HG03378 (cell line): Measurements from ENCODE around the gene ACSM2B.
"Not testable (repeated sequence)": the region's sequence is repeated elsewhere in the genome, so short reads cannot be mapped to it uniquely, and the experiment has no call there.

ENCODE experiments used
- ATAC-seq: cut with Tn5 transposase; IDR thresholded peaks from one replicate; pipeline ENCODE4 v1.9.1; 2021; ENCODE audit warnings: mild to moderate bottlenecking, moderate library complexity; ENCODE audit not compliant: unreplicated experiment

The ACSM2B gene

DNA sequence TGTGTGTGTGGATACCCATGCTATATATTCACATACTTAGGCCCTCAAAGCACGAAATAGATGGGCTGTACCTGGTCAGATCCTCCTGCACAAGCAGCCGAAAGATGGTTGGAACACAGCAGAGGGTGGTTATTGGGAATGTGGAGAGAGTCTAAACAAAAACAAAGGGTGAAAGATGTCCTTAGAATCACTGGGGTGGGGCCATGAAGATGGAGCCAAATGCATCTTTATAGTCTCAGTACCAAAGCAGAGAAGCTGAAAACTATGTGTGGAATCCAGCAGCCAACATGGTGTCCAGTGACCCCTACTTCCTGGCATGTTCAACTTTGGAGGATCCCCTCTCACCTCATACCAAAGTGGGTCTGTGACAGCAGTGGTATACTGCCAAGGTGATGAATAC, 19.5 kb upstream of the ACSM2B start:
- ATAC-seq: not testable (repeated sequence)

DNA sequence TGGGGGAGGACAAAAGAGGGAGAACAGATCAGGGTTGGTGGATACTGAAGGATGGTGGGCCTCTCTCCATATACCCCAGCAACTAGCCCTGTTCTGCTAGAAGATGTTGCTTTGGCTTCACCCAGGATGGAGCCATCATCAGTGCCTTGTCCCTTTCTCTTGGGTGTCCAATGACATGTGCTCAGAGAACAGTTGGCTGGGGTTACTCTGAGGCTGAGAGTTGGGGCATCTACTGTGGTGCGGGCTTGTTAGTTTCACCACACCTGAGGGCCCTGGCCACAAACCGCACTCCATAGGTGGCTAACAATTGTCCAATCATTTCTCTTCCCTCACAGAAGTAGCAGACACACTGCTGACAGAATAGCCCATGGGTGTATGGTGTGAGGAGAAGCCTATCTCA, 18.9 kb upstream of the ACSM2B start:
- not testable (repeated sequence) for ATAC-seq

DNA sequence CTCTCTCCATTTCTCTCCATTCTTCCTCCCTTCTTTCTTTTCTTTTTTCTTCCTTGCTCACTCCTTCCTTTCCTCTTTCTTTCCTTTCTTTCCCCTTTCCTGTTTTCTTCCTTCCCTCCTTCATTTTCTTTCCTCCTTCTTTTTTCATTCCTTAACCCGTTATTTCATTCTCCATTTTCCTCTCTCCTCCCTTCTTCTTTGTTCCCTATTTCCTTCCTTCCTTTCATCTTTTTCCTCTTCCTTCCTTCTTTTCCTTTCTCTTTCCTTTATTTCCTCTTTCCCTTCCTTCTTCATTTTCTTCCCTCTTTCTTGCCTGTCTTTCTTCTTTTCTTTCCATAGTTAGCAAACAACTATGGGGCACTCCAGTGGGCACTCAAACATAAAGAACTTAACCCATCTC, 16.6 kb upstream of the ACSM2B start:
- ATAC-seq: not testable (repeated sequence)

DNA sequence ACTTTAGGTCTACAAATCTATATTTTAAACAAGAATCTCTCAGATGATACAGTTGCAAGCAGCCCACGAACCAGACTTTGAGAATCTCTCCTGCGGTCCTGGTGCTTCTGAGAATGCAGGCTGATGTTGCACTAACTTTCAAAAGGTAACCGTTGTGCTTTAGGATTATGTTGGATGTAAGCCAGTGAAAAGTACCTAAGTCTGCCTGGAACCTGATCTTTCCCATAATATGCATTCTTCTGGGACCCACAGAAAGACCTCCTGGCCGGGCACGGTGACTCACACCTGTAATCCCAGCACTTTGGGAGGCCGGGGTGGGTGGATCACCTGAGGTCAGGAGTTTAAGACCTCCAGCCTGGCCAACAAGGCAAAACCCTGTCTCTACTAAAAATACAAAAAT, 13.3 kb upstream of the ACSM2B start:
- not testable (repeated sequence) for ATAC-seq

DNA sequence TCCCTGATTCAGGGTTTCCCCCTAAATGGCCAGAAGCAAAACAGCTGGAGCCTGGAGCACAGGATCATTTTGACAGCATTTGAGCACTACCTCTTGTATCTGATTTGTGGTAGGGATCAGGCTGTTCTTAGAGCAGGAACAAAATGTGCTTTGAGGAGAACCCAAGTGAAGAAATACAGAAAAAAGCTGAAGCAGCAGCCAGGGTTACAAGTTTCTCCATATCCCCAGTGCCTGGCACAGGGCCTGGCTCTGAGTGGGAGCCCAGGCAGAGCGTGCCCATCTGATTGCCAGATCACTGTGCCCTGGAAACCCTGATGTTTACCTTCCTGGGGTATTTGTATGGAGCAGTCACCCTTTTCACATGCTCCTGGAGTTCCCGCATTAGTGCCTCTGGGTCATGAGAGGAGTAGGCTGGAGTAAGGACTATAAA, 11.5 kb upstream of the ACSM2B start:
- not testable (repeated sequence) for ATAC-seq

DNA sequence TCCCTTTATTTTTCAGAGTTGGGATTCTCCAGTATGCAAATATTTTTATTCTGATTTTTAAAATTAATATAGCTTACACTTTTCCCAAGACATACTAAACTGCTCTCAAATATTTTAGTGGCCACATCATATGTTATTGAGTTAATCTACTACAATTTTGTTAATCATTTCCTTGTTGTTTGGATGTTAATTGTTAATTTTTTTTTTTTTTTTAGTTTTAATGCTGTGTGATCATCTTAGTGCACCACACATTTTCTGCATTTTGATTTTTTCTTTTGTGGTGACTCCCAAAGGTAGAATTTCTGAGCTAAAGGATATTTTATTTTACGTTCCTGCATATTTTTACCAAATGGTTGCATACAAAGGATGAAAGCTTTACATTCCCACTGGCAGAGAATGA, 10.5 kb upstream of the ACSM2B start:
- not testable (repeated sequence) for ATAC-seq

DNA sequence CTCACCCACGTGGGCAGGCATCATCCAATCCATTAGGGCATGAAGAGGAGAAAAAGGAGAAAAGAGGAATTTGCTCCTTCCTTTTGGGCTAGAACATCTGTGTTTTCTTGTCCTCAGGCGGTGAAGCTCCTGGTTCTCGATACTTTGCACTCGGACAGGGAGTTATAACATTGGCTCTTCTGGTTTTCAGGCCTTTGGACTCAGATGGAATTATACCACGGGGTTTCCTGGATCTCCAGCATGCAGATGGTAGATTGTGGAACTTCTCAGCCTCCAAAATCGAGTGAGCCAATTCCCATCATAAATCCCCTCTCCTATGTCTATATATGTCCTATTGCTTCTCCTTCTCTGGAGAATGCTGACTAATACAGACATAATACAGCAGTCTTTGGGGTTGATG, 9.9 kb upstream of the ACSM2B start:
- ATAC-seq: not testable (repeated sequence)

DNA sequence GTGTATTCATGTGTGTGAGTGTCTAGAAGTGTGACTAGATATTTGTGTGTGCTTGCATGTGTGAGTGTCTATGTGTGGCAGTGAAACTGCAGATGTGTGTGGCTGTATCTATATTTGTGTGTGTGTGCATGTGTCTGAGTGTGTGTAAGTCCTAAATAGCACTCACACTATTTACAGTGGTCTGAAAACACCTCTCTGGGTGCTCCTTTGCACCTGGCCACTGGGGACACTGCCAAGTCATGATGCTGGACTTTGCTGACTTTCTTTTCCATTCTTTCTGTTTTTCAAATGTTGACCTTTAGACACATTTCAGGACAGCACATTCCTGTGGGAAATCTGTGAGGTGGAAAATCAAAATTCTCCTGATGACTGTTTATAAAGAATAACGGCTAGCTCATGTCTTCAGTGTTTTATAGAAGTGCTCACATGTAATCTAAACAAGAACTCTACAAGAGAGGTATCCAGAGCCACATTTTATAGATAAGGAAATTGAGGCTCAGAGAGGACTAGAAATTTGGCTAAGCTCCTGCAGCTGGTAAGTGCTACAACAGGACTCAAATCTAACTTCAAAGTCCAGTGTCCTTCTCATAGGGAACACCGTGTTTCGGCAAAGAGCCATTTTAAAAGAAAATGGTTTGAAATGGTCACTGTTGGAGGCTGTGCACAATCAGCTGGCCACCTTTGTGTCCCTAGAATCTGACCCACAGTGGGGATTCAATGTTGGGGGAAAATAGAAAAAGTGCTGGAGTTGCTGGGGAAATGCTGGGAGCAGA, 4.5 kb upstream of the ACSM2B start:
- ATAC-seq: not testable (repeated sequence)

DNA sequence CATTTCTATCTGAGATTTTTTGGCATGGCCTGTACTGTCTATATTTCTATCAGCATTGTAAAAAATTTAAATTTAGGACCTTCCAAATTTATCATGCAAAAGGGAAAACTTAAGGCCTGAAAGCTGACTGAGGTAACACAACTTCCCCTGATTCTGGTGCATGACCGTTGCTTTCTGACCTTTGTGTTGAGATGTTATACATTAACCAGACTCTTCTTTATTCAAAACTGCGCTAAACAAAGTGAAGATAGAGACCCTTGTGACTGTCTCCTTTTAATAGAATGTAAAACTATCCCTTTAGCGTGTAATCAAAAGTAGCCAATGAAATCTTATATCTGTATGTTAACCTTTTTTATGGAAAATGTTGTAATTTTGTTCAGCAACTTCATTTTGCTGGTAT, 1.9 kb upstream of the ACSM2B start:
- not testable (repeated sequence) for ATAC-seq

DNA sequence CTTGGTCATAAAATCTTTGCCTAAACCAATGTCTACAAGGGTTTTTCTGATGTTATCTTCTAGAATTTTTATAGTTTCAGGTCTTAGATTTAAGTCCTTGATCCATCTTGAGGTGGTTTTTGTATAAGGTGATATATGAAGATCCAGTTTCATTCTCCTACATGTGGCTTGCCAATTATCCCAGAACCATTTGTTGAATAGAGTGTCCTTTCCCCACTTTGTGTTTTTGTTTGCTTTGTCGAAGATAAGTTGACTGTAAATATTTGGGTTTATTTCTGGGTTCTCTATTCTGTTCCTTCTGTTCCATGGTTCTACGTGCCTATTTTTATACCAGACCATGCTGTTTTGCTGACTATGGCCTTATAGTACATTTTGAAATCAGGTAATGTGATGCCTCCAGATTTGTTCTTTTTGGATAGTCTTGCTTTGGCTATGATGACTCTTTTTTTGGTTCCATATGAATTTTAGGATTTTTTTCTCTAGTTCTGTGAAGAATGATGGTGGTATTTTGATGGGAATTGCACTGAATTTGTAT, 7.0 kb downstream of the ACSM2B start:
- not testable (repeated sequence) for ATAC-seq

DNA sequence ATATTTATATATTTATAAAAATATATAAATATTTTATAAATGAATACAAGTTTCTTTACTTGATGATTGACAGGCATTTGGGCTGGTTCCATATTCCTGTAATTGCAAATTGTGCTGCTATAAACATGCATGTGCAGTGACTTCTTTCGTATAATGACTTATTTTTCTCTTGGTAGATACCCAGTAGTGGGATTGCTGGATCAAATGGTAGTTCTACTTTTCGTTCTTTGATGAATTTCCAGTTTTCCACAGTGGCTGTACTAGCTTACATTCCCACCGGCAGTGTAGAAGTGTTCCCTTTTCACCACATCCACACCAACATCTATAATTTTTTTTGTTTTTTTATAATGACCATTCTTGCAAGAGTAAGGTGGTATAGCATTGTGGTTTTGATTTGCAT, 7.8 kb downstream of the ACSM2B start:
- ATAC-seq: no peak

DNA sequence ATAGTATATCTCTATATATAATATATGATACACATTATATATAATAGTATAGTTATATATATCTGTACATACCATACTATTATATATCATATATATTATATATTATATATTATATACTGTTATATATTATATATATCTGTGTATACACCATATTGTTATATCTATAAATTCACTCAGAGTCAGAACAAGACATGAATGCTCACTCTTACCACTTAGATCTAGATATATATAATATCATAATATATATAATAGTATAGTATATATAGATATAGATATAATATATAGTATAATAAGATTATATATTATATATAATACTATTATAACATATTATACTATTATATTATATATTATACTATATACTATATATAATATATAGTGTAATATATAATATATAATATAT, 9.3 kb downstream of the ACSM2B start:
- ATAC-seq: no peak

DNA sequence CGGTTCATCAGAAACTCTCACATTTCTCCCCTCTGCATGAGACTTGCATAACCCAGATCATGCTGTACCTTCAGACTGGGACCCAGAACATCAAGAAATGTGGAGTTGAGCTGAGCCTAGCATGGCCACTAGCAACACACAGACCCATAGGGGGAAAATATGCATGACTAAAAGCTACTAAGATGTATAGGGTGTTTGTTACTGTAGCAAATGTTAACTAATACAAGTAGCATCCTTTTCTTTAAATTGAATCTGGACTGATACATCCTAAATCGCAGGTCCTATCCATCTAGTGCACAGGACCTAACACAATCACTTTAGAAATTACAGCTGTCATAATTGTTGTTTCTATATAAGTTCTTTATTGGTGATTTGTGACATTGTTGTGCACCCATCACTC, 10.8 kb downstream of the ACSM2B start:
- ATAC-seq: not testable (repeated sequence)

DNA sequence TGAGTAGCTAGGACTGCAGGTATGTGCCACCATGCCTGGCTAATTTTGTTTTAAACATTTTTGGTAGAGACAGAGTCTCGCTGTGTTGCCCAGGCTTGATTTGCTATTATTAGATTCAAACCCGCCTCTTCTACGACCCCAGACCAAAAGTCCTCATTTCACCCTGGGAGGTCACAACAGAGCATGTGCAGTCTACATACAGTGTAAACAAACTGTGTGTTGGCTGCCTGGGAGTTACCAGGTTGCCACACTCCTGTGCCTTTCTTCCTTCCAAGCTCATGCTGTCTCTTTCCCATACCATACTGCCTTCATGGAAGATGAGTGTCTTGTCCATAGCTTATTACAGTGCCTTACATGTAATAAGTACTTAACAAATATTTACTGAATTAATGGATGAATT, 11.9 kb downstream of the ACSM2B start:
- not testable (repeated sequence) for ATAC-seq

DNA sequence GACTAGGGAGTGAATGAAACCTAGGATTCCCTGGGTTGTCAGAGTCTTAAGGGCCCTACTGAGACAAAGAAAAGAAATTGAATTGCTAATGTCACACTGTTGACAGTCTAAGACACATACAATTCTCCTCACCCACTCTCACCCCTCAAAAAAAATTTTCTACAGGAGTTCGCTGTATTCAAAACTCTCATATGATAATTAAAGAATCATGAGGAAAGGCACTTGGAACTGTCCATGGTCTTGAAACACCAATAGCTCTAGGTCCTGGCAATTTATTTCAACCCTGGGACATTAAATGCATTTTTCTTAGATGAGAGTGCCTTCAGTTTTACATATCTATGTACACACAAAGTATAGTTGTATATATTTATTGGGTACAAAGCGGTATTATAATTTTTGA, 20.5 kb downstream of the ACSM2B start:
- not testable (repeated sequence) for ATAC-seq

DNA sequence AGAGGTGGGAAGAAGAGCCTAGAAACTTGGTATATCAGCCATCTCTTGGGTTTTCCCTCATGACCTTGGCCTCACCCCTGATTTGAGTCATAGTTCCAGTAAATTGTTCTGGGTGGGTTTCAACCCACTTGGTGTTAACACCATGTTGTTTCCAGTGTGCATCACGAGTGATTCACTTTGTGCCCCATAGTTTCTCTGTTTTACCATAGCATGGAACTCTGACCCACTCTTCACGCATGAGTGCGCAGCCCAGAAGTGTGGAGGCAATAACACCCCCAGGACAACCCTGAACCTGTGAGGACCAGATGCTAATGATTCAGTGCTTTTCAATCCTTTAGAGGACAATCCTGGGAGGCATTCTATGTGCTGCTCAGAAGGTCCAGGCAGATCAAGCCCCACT, 21.5 kb downstream of the ACSM2B start:
- not testable (repeated sequence) for ATAC-seq

DNA sequence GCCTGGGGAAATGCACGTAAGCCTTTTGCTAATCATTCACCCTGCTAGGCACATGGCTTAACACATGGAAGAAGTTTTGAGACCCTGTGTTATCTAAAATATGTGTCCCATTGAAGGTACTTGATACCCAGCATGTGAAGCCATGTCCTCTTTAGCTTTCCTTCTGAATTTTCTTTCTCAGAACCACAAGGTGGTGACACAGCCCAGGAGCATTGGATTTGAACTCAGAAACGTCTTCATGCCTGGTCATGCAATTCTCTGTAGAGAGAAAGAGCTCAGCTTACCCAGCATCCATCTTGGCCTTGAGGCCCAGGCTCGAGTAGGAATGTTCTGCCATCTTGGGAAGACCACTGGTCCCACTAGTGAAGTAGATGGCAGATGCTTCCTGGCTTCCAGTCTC, 22.7 kb downstream of the ACSM2B start:
- not testable (repeated sequence) for ATAC-seq

DNA sequence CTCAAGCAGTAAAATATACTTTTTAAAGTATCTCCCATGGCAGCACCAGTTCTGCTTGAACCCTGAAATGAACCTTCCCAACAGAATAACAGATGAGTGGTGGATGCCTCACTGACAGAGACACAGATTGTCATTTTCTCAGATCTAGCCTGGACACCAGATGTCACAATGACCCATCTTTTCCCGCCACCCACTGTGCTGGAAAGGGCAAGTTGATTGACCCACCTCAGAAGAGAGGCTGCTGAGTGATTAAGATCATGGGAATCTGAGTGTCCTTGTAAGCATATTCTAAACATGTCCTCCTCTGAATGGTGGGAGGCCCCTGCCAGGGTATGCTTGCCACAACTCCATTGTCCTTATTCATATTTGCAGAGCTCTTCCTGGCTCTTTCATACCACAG, 29.2 kb downstream of the ACSM2B start:
- ATAC-seq: not testable (repeated sequence)

DNA sequence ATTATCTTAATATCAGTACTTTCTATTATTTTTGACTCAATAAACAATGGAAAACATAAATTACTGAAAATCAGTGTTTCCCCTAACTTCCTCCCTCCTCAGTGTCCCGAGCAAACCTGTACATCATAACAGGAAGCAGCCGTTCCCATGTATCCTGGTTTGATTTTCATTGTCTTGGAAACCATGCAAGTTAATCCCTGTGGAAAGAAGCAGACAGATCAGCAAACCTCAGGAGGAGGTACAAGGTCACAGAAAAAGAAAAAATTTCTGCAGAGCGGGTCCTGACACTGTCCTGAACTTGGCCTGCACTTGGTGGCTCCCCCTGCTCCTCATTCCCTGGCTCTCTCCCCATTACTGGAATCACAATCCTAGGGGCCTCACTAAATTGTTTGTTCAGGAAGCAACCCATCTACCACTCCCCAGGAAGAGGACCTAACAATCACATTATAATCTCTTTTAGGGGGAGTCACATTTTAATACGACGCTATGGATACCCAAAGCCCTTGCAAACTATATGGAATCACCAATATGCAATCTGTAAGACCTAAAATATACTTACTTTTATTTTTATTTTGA, 29.8 kb downstream of the ACSM2B start:
- not testable (repeated sequence) for ATAC-seq

DNA sequence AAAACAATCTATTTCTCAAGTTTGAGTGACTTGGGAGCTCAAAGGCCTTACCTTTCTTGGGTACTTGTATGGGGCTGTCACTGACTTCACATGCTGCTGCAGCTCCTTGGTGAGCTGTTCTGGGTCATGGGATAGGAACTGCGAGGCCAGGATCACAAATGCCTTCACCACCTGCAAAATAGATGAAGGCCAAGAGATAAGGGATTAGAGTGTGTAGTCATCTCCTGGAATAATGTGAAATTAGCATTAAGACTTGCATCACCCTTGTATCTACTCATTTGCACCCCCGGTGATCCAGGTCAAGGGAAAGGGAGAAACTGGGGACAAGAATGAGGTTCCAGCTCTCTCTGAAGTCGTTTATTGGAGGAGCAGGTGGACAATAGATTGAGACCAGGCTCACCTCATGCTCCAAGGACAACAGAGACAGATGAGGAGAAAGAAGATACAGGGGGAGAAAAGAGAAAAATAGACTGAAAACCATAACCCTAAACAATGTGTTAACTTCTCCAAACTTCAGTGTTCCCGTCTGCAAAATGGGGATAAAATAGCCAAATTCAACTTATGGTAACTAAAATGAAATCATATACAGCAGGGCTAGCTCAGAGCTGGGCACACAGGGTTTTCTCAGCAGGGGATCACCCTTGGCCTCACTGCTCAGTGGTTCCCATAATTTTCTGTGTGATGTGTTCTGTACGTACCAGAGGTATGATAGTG, 35.4 kb downstream of the ACSM2B start:
- not testable (repeated sequence) for ATAC-seq

DNA sequence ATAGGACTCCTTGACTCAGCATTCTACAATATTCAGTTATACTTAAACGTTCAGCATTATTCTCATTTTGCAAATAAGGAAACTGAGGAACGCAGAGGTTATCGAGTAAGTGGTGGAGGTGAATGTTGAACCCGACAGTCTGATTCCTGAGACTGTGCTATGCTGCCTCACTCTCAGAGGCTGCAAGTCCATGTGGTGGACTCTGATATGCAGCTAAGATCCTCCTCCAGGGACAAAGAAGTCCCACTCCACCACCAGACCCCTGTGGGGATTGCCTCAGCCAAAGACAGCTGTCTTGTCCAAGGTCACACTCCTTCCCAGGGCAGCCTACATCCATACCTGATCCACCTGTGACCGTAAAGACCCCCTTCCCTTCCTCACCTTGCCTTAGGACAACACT, 37.5 kb downstream of the ACSM2B start:
- no peak for ATAC-seq

DNA sequence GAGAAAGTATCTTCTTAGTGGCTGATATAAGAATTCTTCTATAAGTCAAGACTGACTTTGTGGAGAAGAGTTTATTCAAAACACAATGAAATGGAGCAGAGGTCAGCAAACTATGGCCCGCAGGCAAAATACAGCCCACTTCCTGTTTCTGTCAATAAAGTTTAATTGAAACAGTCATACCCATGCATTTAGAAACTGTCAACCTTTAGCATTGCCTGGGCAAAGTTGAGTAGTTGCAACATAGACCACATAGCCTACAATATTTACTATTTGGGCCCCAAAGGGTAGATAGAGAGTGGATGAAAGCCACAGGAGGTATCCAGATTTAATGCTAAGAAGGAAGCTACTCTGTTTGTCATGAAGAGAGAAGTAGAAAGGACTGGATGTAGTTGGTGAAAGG, 38.0 kb downstream of the ACSM2B start:
- no peak for ATAC-seq
